Choroid plexus epithelial cell (primary cell): Measurements from ENCODE around the gene SCGB1D4.
"Not testable (repeated sequence)": the region's sequence is repeated elsewhere in the genome, so short reads cannot be mapped to it uniquely, and the experiment has no call there.

ENCODE experiments used
- DNase-seq: peaks from one replicate; pipeline ENCODE4 v3.0.0-alpha.2; 2010; ENCODE audit warnings: low read depth
- H3K4me3 ChIP-seq: 2 replicates; pipeline ENCODE4 v1.5.1; 2011; ENCODE audit warnings: low read depth, mild to moderate bottlenecking, control low read depth, low read length, moderate library complexity
- CTCF ChIP-seq: conservative IDR thresholded peaks from 2 replicates; pipeline ENCODE4 v1.5.1; 2011; ENCODE audit warnings: low read depth, mild to moderate bottlenecking, control low read depth, inconsistent platforms, low read length, moderate library complexity

Gene SCGB1D4

GRCh38 chr11:62337303-62338181 lies 38.7 kb upstream of the SCGB1D4 start, which contains the start of gene ASRGL1:
Gene ASRGL1, plus strand, starts transcription at chr11:62337448. Its CDS starts 530 bp downstream, at chr11:62337978.
- H3K4me3 ChIP-seq = peak within 1 kb of the TSS; percentile 66
- TF ChIP-seq CTCF = no peak
- peak; percentile 48 for DNase-seq

GRCh38 chr11:62336949-62337302 lies 38.1 kb upstream of the SCGB1D4 start:
- not testable (repeated sequence) for DNase-seq
- peak overlapping the region; percentile 66 for H3K4me3 ChIP-seq

GRCh38 chr11:62333768-62334167 lies 34.9 kb upstream of the SCGB1D4 start:
- no peak overlapping the region for H3K4me3 ChIP-seq
- no peak for DNase-seq
- no peak for TF ChIP-seq CTCF

- H3K4me3 ChIP-seq, DNase-seq: not testable (repeated sequence)
Measured at GRCh38 chr11:62331264-62331663, 32.4 kb upstream of the SCGB1D4 start.

- not testable (repeated sequence) for DNase-seq, H3K4me3 ChIP-seq
Measured at GRCh38 chr11:62327541-62327940, 28.7 kb upstream of the SCGB1D4 start.

GRCh38 chr11:62326719-62327118 lies 27.8 kb upstream of the SCGB1D4 start:
- not testable (repeated sequence) for DNase-seq, H3K4me3 ChIP-seq

- not testable (repeated sequence) for H3K4me3 ChIP-seq, DNase-seq
Measured at GRCh38 chr11:62325781-62326180, 26.9 kb upstream of the SCGB1D4 start.

GRCh38 chr11:62324731-62325556 lies 26.1 kb upstream of the SCGB1D4 start:
- peak; percentile 83 for TF ChIP-seq CTCF
- H3K4me3 ChIP-seq = no peak overlapping the region
- peak; percentile 64 for DNase-seq

- H3K4me3 ChIP-seq = no peak overlapping the region
- no peak for DNase-seq
- no peak for TF ChIP-seq CTCF
Measured at GRCh38 chr11:62322524-62322923, 23.6 kb upstream of the SCGB1D4 start.
